Hematopoietic multipotent progenitor cell treated with erythropoietin and hydrocortisone succinate and interleukin-3 and kit ligand, for 17 days (in vitro differentiated cells): ENCODE data around the gene FBL.
A peak's percentile ranks its signal among the peaks of the same experiment; 100 is the strongest.

ENCODE experiments used
- DNase-seq: peaks from one replicate; pipeline ENCODE4 v3.0.0-alpha.2; 2015; ENCODE audit warnings: low spot score

The FBL gene

DNA sequence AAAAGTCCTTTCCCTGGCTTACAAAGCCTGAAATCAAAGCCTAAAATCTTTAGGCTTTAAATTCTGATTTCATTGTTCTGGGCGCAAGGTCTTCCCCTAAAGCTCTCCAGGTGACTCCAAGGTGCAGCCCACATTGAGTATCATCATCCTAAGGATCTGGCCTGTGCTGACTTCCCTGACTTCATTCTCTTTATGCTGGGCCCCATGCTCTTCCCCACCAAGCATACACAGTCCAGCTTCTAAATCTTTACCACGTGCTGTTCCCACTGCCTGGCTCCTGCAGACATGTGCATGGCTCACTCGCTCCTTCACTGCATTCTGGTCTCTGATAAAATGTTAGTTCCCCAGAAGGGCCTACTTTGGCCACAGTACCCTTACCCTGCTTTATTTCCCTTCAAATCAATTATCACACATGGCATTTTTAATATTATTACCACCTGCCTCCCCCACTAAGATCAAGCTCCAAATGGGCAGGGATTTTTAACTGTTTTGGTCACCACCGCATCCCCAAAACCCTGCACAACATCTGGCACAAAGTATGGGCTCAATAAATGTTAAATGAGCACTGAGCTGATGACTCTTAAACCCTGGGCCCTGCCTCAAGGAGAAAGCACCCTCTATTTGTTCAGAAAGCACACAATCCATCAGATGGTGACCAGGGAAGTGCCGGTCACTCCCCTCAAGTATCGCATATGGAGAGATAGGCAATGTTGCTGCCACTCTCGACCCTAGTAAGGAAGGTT lies 3.3 kb downstream of the FBL start:
- DNase-seq, result no peak

GRCh38 chr19:39841041-39841440 lies 5.1 kb downstream of the FBL start:
- no peak for DNase-seq

GRCh38 chr19:39840492-39840891 lies 5.7 kb downstream of the FBL start:
- no peak for DNase-seq

DNA sequence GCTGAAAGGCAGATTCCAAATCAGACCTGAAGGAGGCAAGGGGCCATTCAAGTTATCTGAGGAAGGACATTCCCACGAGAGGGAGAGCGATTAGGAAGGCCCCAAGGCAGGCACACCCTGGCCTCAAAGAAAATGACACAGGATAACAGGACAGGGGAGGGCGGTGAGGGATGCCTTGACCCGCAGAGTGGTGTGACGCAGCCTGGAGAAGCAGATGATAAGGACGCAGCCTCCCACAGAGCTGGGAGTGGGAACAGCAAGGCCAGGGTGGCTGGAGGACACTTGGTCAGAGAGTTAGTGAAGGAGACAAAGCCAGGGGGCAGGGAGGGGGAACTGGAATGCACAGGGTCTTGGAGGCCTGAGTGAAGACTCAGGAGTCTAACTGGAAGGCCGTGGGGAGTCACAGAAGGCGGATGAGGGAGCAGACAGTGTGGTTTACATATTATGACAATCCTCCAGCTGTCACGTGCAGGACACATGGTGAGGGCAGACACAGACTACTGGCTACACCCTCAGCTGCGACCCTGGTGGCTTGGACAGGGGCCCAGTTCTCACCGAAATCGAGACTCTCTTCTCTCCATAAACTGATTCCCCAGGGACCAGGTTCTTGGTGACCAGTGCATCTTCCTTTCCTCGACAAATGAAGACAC lies 6.4 kb downstream of the FBL start:
- DNase-seq, result no peak

DNA sequence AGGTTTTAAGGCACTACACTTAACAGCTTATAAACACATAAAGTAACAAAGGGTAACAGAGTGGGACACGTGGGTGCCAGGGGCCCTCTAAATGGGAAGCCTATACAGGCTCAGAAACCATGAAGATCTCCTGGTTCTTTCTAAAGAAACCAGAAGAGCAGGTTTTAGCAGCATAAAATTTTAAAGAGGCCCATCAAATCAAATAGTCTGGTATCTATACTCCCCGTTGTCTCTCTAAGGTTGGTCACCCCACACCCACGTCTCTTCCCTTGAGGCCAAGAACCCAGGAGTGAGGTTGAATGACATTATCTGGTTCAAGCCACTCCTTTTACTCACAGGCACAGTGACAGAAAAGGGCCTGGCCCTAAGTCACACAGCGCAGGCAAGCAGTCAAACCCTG lies 7.6 kb downstream of the FBL start:
- no peak for DNase-seq

- no peak for DNase-seq
Observed at GRCh38 chr19:39837978-39838377, 8.2 kb downstream of the FBL start.

DNA sequence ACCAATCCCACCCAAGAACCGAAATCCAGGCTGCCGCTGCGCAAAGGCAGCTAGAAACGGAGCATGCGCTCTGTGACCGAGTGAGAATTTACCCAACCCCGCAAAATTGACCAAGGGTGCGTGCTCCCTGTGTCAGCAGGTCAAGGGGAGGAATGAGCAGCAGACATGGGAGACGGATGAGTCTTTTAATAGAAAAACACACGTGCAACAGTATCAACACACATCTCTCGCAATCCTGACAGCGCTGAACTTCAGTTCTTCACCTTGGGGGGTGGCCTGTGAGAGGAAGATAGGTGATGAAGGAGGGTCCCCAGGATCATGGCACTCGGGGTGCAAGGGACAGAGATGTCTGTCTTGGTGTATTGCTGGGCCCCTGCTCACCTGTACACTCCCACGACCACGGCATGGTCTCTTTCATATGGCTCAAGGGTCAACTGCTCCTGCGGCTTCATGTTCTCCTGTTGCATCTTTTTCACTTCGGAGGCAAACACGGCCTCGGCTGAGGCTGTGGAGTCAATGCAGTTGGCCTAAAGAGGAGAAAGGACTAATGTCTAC lies 11.8 kb downstream of the FBL start:
- no peak for DNase-seq

GRCh38 chr19:39833464-39834286 lies 12.5 kb downstream of the FBL start, which contains the start of gene DYRK1B:
Gene DYRK1B (minus strand): TSS chr19:39834162. CDS start chr19:39831867, 2,295 bp downstream.
- DNase-seq, result peak; percentile 99

DNA sequence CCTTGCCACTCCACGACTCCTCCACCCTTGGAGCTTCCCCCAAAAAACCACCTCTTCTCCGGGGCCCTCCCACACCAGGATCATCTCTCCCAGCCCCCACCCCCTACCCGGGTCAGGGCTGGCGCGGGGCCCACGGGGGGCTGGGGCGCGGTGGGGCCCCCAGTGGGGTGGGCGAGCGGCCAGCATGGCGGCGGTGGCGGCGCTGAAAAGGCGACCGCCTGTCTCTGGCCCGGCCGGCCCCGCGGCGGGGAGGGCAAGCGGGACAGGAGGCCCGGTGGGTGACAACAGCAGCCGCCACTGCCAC lies 13.1 kb downstream of the FBL start:
- DNase-seq, result no peak

- DNase-seq, result no peak
Observed at GRCh38 chr19:39832341-39833083, 13.7 kb downstream of the FBL start.

DNA sequence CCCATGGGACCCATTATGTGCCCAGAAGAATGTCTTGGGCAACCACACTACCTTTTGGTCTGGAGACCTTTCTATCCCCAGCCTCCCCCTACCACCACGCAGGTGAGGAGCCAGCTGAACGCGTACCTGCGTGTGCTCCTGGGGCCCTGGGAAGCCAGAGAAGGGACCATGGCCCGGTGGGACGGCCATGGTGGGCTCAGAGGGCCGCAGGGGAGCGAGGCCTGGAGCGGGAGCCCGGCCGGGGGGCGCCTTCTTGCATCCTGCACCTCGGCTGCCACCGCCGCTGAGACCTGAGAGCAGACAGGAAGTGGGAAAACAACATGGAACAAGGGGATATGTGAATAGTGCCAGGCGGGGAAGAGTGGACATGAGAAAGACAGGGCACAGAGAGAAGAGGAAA lies 14.5 kb downstream of the FBL start:
- no peak for DNase-seq

- no peak for DNase-seq
Observed at GRCh38 chr19:39830847-39831246, 15.3 kb downstream of the FBL start.

- DNase-seq, result no peak
Observed at GRCh38 chr19:39830406-39830805, 15.8 kb downstream of the FBL start.

GRCh38 chr19:39829702-39830275 lies 16.4 kb downstream of the FBL start:
- DNase-seq, result no peak

GRCh38 chr19:39828654-39829032 lies 17.5 kb downstream of the FBL start:
- DNase-seq, result no peak

- DNase-seq, result no peak
Observed at GRCh38 chr19:39828015-39828653, 18.0 kb downstream of the FBL start.

DNA sequence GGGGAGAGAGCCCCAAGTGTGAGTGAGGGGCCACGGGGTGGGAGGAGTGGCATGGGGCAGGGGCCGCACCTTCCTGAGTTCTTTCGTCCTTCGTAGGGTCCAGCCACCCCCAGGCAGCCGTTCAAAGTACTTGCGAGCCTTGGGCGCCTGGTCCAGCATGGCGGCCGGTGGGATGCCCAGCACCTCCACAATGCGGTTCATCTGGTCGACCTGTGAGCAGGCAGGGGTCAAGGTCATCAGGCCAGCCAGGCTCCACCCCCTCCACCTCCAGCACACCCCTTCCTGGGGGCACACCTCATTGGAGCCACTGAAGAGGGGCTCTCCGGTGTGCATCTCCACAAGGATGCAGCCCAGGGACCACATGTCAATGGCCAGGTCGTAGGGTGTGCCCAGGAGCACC lies 19.0 kb downstream of the FBL start:
- no peak for DNase-seq

DNA sequence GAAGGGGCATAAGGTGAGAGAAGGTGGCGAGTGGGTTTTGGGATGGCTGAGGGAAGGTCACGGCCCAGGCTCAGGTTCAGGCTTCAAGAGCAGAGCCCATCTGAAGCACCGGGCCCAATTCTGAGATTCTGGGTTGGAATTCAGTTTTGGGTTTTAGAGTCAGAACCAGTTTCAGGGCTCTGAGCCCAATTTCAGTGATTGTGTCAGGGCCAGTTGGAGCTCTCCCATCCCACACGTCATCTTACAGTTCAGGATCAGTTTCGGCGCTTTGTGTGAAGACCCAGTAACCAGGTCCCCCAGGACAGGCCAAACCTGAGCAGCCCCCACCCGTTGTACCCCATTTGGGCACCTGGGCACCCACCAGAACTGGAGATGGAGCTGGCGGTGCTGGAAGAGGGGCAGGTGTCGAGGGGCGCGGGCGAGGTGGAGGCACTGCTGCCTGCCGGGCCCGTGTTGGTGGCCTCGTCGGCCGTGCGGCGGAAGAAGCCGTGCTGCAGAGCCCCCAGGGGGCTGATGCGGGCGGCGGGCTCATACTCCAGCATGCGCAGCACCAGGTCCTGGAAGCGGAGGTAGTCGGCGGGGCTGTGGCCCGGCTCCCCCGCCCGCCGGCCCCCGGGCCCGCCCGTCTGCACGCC lies 19.8 kb downstream of the FBL start:
- DNase-seq, result no peak

DNA sequence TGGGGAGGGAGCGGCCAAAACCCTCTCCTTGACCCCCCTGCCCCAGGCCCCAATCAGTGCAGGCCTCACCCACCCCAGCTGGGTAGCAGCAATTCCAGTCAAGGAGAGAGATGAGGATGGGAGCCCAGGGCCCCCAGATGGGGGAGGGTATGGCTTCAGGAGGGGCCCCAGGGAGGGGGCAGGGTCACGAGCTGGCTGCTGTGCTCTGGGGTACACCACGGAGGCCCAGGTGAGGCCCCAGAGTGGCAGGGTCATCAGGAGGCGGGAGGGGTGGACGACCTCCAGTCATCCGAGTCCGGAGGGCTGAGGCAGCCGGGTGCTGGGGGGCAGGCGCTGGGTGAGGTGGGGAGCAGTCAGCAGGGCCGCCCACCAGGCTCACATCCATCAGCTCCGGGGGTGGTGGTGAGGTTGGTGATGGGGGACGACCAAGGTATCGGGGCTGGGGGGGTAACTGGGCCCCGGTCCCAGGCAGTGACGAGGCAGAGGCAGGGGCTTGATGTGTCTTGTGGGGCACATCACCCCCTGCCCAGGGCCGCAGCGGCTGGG lies 20.6 kb downstream of the FBL start:
- DNase-seq, result no peak

GRCh38 chr19:39825093-39825463 lies 21.1 kb downstream of the FBL start:
- no peak for DNase-seq
